Stimulated activated CD8-positive, alpha-beta memory T cell treated with anti-CD3 and anti-CD28 coated beads, Interleukin-15, amount 100 ng/mL, for 24 hours (primary cell): ENCODE data around the gene MALRD1.

Source experiments
- DNase-seq: peaks from one replicate; pipeline ENCODE4 v3.0.0-alpha.2; 2020; ENCODE audit warnings: low read depth

MALRD1 gene

DNA sequence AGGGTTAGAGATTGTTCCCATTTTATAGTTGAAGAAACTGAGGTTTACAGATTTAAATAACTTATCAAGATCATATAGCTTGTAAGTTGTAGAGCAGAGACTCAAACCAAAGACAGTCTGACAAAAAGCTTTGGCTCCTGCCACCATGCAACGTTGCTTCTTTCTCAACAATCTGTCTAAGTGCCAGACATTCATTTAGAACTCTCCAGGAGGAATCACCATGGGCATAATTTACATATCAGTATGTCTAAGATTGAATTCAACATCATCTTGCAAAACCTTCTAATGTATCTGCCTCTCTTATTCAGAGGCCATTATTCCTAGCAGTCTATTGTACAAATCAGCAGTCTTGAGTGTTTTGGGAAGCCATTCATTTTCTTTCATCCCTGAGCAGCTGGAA lies 604.1 kb downstream of the MALRD1 start:
- DNase-seq: no peak

GRCh38 chr10:19653931-19654330 lies 605.3 kb downstream of the MALRD1 start:
- no peak for DNase-seq

DNA sequence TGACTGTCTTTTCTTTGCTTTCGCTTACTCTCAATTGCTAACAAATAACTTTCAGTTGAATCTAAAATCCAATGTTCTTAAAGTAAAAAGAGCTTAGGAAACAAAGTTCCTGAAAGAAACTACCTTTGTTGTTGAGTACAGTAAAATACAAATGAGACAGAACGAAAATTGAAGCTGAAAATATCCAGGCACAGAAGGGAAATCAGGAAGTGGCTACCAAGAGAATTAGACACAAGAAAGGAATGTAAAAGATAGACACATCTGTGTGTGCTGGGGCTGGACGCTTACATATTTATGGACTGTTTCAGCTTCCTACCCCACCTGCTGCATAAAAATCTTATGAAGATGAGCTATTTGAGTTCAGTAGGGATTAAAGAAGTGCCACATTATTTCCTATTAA lies 606.0 kb downstream of the MALRD1 start:
- DNase-seq: no peak

- no peak for DNase-seq
Measured at GRCh38 chr10:19656420-19657042, 607.9 kb downstream of the MALRD1 start.

- no peak for DNase-seq
Measured at GRCh38 chr10:19658131-19658530, 609.5 kb downstream of the MALRD1 start.

DNA sequence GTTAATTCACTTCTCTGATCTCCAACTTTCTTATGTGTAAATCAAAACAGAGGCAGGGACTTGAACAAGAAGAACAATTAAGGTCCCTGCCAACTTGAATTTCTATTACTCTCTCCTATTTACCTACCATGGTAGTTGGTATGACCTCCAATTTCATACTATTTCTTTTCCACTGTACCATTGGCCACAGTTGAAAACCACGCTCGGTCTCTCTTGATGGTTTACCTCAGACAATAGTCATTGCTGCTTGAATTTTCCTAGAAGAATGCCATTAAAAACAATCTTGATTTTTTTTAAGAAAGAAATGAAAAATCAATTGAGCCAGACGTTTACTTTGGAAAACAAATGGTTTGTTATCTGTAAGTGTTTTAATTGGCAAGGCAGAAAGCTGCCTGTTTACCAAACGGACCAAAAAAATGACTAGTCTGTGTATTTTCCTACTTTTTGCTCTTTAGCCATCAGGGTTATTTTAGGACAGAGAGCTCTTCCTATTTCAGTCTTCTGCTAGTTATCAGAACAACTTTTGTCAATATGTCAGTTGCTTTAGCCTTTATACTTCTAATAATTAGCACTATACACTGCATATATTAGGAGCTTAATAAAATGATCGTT lies 610.1 kb downstream of the MALRD1 start:
- no peak for DNase-seq

- no peak for DNase-seq
Measured at GRCh38 chr10:19659920-19660655, 611.5 kb downstream of the MALRD1 start.

- DNase-seq: no peak
Measured at GRCh38 chr10:19663344-19663743, 614.7 kb downstream of the MALRD1 start.

DNA sequence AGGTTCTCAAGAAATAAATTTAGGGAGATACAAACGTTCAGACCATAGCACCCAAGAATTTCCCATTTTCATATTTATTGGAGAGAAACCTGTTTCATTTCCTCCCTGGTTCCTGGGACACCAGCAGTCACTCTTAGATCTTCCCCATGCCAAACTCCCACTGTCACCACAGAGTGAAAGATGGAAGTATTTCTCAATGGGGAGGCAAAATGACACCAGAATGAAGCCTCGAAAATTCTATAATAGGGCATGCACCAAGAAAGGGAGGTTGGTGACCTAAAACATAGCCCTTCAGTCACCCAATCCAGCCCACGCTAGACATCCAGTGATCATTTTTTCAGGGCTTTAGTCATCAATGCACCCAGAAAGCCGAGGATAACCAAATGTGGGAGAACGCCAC lies 619.5 kb downstream of the MALRD1 start:
- no peak for DNase-seq

DNA sequence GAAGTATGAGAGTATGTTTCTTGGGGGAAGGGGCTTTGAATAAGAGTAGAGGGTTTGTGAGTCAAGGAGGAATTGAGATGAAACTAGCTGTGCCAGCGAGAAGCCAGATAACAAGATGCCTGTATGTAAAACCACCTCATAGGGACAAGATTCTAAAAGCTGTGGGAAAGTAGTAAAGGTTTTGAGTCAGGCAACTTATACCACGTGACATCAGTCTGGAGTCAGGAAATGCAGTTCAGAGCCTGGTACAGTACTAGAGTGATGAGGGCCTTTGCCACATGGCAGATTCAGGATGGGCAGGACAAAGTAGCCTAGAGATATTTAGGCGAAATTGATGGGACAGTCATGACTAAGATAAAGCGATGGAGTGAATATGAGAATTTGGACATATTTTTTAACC lies 627.5 kb downstream of the MALRD1 start:
- DNase-seq: no peak

GRCh38 chr10:19683356-19683755 lies 634.8 kb downstream of the MALRD1 start:
- no peak for DNase-seq

- no peak for DNase-seq
Measured at GRCh38 chr10:19683960-19684359, 635.4 kb downstream of the MALRD1 start.

GRCh38 chr10:19688344-19688743 lies 639.7 kb downstream of the MALRD1 start:
- no peak for DNase-seq

DNA sequence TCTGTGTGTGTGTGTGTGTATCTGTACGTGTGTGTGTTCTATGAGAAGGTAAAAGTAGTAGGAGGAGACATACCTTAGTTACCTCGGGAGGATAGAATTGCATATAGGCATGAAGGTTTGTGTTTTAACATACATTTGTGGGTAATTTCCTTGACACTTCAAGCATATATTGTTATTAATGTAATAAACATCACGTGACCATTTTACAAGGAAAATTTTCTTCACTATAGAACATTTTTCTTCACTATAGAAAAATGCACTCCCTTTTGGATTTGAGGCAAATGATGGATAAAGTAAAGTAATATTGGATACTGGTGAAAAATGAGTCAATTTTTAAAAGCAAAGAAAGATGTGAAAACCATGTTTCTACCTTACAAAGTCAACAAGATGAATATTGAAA lies 640.6 kb downstream of the MALRD1 start:
- DNase-seq: no peak

GRCh38 chr10:19699299-19699698 lies 650.7 kb downstream of the MALRD1 start:
- DNase-seq: no peak

DNA sequence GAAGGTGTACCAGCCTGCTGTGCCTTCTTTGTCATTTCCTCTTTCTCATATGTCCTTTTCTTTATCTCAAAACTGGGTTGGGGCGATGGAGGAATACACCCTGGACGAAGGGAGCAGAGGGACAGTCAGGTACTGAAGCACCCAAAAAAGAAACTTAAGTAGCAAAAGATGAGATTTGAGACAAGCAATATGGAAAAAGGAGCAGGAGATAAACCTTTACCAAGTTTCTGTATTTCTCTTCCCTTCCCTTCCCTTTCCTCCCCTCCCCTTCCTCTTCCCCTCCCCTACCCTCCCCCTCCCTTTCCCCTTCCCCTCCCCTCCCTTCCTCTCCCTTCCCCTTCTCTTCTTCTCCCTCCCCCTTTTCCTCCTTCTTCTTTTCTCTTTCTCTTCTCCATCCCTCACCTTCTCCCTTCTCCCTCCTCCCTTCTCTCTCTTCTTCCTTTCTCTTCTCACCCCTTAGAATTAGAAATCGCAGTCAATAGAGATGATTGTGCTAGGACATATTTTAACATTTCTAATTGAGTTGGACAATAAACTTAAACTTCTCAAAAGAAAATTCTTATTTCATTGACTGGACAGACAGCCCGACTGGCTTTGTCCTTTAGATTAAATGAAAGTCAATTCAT lies 652.9 kb downstream of the MALRD1 start:
- DNase-seq: no peak

GRCh38 chr10:19702215-19702614 lies 653.6 kb downstream of the MALRD1 start:
- no peak for DNase-seq

DNA sequence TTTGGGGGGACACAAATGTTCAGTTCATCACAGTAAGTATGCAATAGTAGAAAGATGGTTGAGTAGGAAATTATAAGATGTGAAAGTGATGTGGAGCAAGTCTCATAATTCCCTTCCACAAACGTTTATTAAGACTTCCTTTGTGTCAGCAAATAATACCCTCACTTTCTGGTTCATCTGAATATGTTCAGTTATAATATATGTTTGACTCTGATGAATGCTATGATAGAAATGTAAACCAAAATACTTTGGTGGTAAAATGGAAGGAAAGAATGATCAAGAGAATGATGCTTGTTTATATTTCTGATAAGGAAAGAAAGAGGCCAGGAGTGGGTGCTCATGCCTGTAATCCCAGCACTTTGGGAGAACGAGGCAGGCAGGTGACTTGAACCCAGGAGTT lies 655.9 kb downstream of the MALRD1 start:
- no peak for DNase-seq

DNA sequence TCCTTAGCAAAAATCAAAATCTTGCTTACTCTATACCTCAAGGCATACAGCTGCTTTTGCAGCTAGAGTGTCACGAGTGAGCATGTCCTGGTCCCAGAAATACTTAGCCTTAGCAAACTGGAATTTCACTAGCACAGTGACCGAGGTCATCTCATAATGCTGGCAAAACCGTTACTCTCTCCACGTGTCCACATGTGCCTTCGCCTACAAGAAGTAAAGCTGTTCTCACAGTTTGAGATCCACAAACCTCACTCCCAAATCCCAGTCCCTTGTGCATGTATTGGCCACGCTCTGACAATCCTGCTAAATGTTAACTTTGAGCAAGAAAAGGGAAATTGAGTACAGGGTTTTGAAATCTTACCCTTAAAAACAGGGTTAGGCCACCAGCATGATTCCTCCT lies 656.6 kb downstream of the MALRD1 start:
- no peak for DNase-seq

DNA sequence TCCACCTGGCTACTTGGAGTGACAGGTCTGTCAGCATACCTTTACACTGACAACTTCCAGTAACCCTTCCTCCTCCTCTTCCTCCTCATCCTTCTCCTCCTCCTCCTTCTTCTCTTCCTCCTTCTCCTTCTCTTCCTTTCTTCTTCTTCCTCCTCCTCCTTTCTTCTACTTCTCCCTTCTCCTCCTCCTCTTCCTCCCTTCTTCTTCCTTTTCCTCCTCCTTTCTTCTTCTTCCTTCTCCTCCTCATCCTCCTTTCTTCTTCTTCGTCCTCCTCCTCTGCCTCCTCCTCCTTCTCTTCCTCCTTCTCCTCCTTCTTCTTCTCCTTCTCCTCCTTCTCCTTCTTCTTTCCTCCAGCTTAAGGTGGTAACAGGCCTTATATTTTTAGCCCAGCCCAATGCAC lies 658.3 kb downstream of the MALRD1 start:
- no peak for DNase-seq

- DNase-seq: no peak
Measured at GRCh38 chr10:19707376-19707775, 658.8 kb downstream of the MALRD1 start.

DNA sequence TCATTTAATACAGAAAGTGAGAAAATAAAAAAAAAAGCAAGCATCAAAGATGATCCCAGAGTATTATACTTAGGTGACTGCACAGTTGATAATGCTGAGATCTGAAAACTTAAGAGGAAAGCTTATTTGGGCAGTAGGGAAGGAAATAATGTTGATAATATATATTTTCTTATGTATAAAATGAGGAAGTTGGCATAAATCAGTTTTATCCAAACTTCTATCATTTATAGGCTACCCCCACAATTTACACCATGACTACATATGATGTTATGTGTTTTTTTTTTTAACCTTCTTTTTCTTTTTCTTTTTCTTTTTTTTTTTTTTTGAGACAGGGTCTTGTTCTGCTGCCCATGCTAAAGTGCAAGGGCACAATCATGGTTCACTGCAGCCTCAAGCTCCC lies 659.4 kb downstream of the MALRD1 start:
- DNase-seq: no peak

GRCh38 chr10:19710600-19710999 lies 662.0 kb downstream of the MALRD1 start:
- DNase-seq: no peak
